HCT116 (cell line): ENCODE results near the gene TTYH3.

Source experiments
- CEBPB ChIP-seq: IDR thresholded peaks from 2 replicates; pipeline ENCODE4 v1.6.1; 2012; ENCODE audit warnings: low read depth
- EZH2 ChIP-seq: fragments of 200-600 bp; sonication (generic); IDR thresholded peaks from 2 replicates; pipeline ENCODE4 v1.6.1; 2017; ENCODE audit warnings: antibody characterized with exemption, mixed run types
- POLR2A ChIP-seq: IDR thresholded peaks from 2 replicates; pipeline ENCODE4 v1.7.0; 2011; ENCODE audit warnings: borderline replicate concordance; ENCODE audit not compliant: insufficient read depth, insufficient read length; ENCODE audit errors: extremely low read depth
- POLR2AphosphoS5 ChIP-seq: IDR thresholded peaks from 2 replicates; pipeline ENCODE4 v1.6.1; 2011; ENCODE audit warnings: mild to moderate bottlenecking, low read depth, low read length, moderate library complexity
- RAD21 ChIP-seq: IDR thresholded peaks from 2 replicates; pipeline ENCODE4 v1.6.1; 2012; ENCODE audit warnings: low read depth, mild to moderate bottlenecking
- SP1 ChIP-seq: IDR thresholded peaks from 2 replicates; pipeline ENCODE4 v1.6.1; 2012; ENCODE audit warnings: low read depth
- TCF7L2 ChIP-seq: IDR thresholded peaks from 2 replicates; pipeline ENCODE4 v1.7.0; 2011; ENCODE audit warnings: borderline replicate concordance, inconsistent platforms; ENCODE audit not compliant: insufficient read depth, insufficient read length; ENCODE audit errors: extremely low read depth
- TF ChIP-seq, protein P1 (sequence below), 3 experiments: fragments of 200-600 bp in 1 of 3; sonication (generic) in 1 of 3; IDR thresholded peaks in 2 of 3; conservative IDR thresholded peaks in 1 of 3; 2 replicates each; pipeline ENCODE4 v1.5.1; 2012 to 2017; ENCODE audit warnings: low read depth in 2 of 3, low read length in 2 of 3, antibody characterized with exemption in 1 of 3, borderline replicate concordance in 1 of 3, control low read depth in 1 of 3, mild to moderate bottlenecking in 1 of 3, mixed read lengths in 1 of 3, mixed run types in 1 of 3, moderate library complexity in 1 of 3; ENCODE audit not compliant: insufficient read depth in 1 of 3
- TF ChIP-seq, protein P2 (sequence below): IDR thresholded peaks from 2 replicates; pipeline ENCODE4 v1.6.1; 2011; ENCODE audit warnings: mild to moderate bottlenecking, low read length, moderate library complexity; ENCODE audit not compliant: insufficient replicate concordance; ENCODE audit errors: extremely low read depth

DNA sequence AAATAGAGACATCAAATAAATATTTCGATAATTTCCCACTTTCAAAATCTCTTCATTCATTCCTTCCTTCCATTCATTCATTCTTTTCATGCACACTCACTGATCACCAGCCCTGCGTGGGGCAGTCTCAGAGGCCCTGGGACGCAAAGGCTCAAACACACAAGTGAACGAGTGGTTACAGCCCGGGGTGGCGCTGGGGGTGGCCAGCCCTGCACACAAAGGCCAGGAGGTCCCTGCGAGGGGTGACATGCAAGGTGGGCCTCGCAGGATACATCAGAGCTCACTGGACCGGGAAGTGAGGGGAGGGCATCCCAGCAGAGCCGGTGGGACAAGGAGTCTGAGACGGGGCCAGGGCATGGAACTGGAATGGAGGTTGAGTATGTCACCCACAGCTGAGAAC lies 29.9 kb upstream of the TTYH3 start:
- TF ChIP-seq, protein P1, sequence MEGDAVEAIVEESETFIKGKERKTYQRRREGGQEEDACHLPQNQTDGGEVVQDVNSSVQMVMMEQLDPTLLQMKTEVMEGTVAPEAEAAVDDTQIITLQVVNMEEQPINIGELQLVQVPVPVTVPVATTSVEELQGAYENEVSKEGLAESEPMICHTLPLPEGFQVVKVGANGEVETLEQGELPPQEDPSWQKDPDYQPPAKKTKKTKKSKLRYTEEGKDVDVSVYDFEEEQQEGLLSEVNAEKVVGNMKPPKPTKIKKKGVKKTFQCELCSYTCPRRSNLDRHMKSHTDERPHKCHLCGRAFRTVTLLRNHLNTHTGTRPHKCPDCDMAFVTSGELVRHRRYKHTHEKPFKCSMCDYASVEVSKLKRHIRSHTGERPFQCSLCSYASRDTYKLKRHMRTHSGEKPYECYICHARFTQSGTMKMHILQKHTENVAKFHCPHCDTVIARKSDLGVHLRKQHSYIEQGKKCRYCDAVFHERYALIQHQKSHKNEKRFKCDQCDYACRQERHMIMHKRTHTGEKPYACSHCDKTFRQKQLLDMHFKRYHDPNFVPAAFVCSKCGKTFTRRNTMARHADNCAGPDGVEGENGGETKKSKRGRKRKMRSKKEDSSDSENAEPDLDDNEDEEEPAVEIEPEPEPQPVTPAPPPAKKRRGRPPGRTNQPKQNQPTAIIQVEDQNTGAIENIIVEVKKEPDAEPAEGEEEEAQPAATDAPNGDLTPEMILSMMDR (IDR thresholded peaks at IDR 0.05 in 2 of 3, conservative IDR thresholded peaks at IDR 0.05 in 1 of 3; ENCODE audit: borderline replicate concordance in 1 of 3, insufficient read depth in 1 of 3, low read depth in 2 of 3, low read length in 2 of 3), result no peak
- TF ChIP-seq SP1, result no peak
- TF ChIP-seq EZH2, result no peak
- TF ChIP-seq POLR2A, result no peak
- no peak for TF ChIP-seq RAD21
- no peak for TF ChIP-seq POLR2AphosphoS5
- no peak for TF ChIP-seq CEBPB
- TF ChIP-seq, protein P2, sequence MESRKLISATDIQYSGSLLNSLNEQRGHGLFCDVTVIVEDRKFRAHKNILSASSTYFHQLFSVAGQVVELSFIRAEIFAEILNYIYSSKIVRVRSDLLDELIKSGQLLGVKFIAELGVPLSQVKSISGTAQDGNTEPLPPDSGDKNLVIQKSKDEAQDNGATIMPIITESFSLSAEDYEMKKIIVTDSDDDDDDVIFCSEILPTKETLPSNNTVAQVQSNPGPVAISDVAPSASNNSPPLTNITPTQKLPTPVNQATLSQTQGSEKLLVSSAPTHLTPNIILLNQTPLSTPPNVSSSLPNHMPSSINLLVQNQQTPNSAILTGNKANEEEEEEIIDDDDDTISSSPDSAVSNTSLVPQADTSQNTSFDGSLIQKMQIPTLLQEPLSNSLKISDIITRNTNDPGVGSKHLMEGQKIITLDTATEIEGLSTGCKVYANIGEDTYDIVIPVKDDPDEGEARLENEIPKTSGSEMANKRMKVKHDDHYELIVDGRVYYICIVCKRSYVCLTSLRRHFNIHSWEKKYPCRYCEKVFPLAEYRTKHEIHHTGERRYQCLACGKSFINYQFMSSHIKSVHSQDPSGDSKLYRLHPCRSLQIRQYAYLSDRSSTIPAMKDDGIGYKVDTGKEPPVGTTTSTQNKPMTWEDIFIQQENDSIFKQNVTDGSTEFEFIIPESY, result no peak
- TF ChIP-seq TCF7L2, result no peak
